MM.1S (cell line): ENCODE data around the gene CD1D.

Experiments used
- DNase-seq: peaks from one replicate; pipeline ENCODE4 v3.0.0-alpha.2; 2015
- H2AFZ ChIP-seq: fragments of 300-600 bp; sonication (generic); 2 replicates; pipeline ENCODE4 v1.6.0; 2016; ENCODE audit warnings: antibody characterized with exemption, low read length
- H3F3A ChIP-seq: fragments of 300-600 bp; sonication (generic); 2 replicates; pipeline ENCODE4 v1.6.1; 2016; ENCODE audit warnings: mild to moderate bottlenecking, antibody characterized with exemption, low read length, moderate library complexity, mixed read lengths; ENCODE audit not compliant: insufficient read depth
- H3K27ac ChIP-seq: fragments of 300-600 bp; sonication (generic); 2 replicates; pipeline ENCODE4 v1.5.1; 2016; ENCODE audit warnings: mild to moderate bottlenecking, low read length
- H3K27me3 ChIP-seq: fragments of 300-600 bp; sonication (generic); replicated peaks from 2 replicates; pipeline ENCODE4 v1.6.0; 2016; ENCODE audit warnings: low read length; ENCODE audit not compliant: insufficient read depth
- H3K36me3 ChIP-seq: fragments of 300-600 bp; sonication (generic); replicated peaks from 2 replicates; pipeline ENCODE4 v1.6.1; 2016; ENCODE audit warnings: mild to moderate bottlenecking, low read length, mixed read lengths; ENCODE audit not compliant: insufficient read depth
- H3K4me1 ChIP-seq: fragments of 300-600 bp; sonication (generic); 2 replicates; pipeline ENCODE4 v1.6.1; 2016; ENCODE audit warnings: low read length, mixed read lengths
- H3K4me2 ChIP-seq: fragments of 300-600 bp; sonication (generic); 2 replicates; pipeline ENCODE4 v1.6.0; 2016; ENCODE audit warnings: low read depth, low read length
- H3K4me3 ChIP-seq: fragments of 300-600 bp; sonication (generic); 2 replicates; pipeline ENCODE4 v1.5.1; 2016; ENCODE audit warnings: low read length, mixed read lengths
- H3K79me2 ChIP-seq: fragments of 300-600 bp; sonication (generic); 2 replicates; pipeline ENCODE4 v1.6.1; 2016; ENCODE audit warnings: mixed run types, low read length, mixed read lengths
- H3K9ac ChIP-seq: fragments of 300-600 bp; sonication (generic); 2 replicates; pipeline ENCODE4 v1.6.1; 2016; ENCODE audit warnings: low read length, mixed read lengths
- H3K9me2 ChIP-seq: fragments of 300-600 bp; sonication (generic); replicated peaks from 2 replicates; pipeline ENCODE4 v1.6.1; 2016; ENCODE audit warnings: mild to moderate bottlenecking, low read length, mixed read lengths; ENCODE audit not compliant: insufficient read depth
- H3K9me3 ChIP-seq: fragments of 300-600 bp; sonication (generic); replicated peaks from 2 replicates; pipeline ENCODE4 v1.6.1; 2016; ENCODE audit warnings: mild to moderate bottlenecking, low read length, mixed read lengths; ENCODE audit not compliant: insufficient read depth
- H4K20me1 ChIP-seq: fragments of 300-600 bp; sonication (generic); 2 replicates; pipeline ENCODE4 v1.6.1; 2016; ENCODE audit warnings: mild to moderate bottlenecking, low read length, moderate library complexity, mixed read lengths; ENCODE audit not compliant: insufficient read depth
- EZH2 ChIP-seq: fragments of 300-600 bp; sonication (generic); optimal IDR thresholded peaks from 2 replicates; pipeline ENCODE3; 2017; ENCODE audit warnings: low read depth, mild to moderate bottlenecking, antibody characterized with exemption, low read length, mixed read lengths
- EZH2phosphoT487 ChIP-seq: fragments of 300-600 bp; sonication (generic); IDR thresholded peaks from 2 replicates; pipeline ENCODE4 v1.6.1; 2018; ENCODE audit warnings: antibody characterized with exemption, low read length
- TF ChIP-seq, protein P1 (sequence below): fragments of 300-600 bp; sonication (generic); IDR thresholded peaks from 2 replicates; pipeline ENCODE4 v1.5.1; 2016; ENCODE audit warnings: antibody characterized with exemption, low read length, mixed read lengths

CD1D gene

DNA sequence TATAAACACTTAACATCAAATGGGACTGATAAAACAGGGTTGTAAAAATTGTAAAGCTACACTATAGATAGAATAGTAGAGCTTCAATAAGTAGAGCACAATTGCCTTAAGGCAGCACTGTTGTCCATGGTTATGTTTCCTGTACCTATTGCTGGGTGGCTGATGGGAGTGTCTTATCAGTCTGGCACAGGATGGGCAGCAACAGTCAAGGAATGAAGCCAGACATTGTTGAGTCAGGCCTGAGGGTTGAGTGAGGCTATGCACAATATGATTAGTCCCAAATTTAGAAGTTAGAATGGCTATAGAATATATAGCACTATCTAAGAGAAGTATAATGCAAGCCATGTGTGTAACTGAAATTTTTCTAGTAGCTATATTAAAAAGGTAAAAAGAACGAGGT lies 25.0 kb upstream of the CD1D start:
- H3K4me1 ChIP-seq: no peaks in the 10 kb centered on the region
- peaks cover 99% of the 10 kb centered on the region for H3K27me3 ChIP-seq
- H4K20me1 ChIP-seq: no peaks in the 10 kb centered on the region
- no peak for DNase-seq
- no peaks in the 10 kb centered on the region for H3K79me2 ChIP-seq
- H3K9me2 ChIP-seq: no peaks in the 10 kb centered on the region
- no peak overlapping the region for H2AFZ ChIP-seq
- H3K4me3 ChIP-seq: no peak overlapping the region
- TF ChIP-seq EZH2: no peak
- TF ChIP-seq, protein P1, sequence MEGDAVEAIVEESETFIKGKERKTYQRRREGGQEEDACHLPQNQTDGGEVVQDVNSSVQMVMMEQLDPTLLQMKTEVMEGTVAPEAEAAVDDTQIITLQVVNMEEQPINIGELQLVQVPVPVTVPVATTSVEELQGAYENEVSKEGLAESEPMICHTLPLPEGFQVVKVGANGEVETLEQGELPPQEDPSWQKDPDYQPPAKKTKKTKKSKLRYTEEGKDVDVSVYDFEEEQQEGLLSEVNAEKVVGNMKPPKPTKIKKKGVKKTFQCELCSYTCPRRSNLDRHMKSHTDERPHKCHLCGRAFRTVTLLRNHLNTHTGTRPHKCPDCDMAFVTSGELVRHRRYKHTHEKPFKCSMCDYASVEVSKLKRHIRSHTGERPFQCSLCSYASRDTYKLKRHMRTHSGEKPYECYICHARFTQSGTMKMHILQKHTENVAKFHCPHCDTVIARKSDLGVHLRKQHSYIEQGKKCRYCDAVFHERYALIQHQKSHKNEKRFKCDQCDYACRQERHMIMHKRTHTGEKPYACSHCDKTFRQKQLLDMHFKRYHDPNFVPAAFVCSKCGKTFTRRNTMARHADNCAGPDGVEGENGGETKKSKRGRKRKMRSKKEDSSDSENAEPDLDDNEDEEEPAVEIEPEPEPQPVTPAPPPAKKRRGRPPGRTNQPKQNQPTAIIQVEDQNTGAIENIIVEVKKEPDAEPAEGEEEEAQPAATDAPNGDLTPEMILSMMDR: no peak
- TF ChIP-seq EZH2phosphoT487: no peak
- H3K9me3 ChIP-seq: no peaks in the 10 kb centered on the region
- H3K4me2 ChIP-seq: no peak overlapping the region
- no peak overlapping the region for H3K27ac ChIP-seq
- H3K9ac ChIP-seq: no peak overlapping the region
- no peaks in the 10 kb centered on the region for H3F3A ChIP-seq
- H3K36me3 ChIP-seq: no peaks in the 10 kb centered on the region

DNA sequence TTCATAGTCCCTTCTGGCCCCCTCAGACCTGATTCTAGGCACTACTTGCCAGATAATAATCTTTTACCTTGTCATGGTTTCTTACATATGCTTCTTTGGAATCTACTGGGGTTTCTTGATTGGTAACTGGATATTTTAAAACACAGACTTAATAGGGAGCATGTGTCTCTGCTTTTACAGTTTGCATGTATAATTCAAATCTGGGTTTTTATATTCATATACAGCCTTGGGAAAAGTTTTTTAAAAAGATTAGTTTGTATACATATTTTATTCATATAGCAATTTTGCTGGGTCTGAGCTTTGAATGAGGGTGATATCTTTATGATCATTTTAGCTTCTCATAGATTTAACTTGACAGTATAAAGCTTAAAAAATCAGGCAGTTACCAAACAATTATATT lies 21.1 kb upstream of the CD1D start:
- Histone ChIP-seq H3K4me3 (no peak overlapping the region), H3K27me3 (peaks cover 95% of the 10 kb centered on the region), H2AFZ (no peak overlapping the region), H3K79me2 (no peaks in the 10 kb centered on the region), H4K20me1 (no peaks in the 10 kb centered on the region), H3K36me3 (no peaks in the 10 kb centered on the region), H3F3A (peaks cover 7% of the 10 kb centered on the region), H3K9me3 (no peaks in the 10 kb centered on the region), H3K4me1 (peaks cover 8% of the 10 kb centered on the region; the same call in 1 of the 2 replicates), H3K27ac (no peak overlapping the region), H3K9ac (no peak overlapping the region), H3K4me2 (no peak overlapping the region), H3K9me2 (no peaks in the 10 kb centered on the region)
- TF ChIP-seq EZH2: no peak
- no peak for TF ChIP-seq EZH2phosphoT487
- TF ChIP-seq, protein P1: no peak
- no peak for DNase-seq

DNA sequence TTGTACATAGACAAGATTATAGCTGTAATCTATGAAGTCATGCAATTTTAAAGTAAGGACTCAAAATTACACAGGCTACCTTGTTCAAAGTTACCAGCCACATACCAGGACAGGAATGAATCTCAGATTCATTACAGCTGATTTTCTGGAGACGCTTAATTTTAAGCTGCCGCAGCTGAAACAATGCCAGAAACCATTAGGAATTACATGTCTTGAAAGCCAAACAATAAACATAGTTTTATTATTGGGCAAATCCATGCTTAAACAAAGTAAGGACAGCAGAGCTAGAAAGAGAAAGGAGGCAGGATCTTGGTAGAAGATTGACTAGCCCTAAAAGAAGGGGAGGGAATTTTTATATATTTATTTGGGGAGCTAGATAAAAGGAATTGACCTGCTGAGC lies 19.2 kb upstream of the CD1D start:
- no peak overlapping the region for H3K4me3 ChIP-seq
- peaks cover 95% of the 10 kb centered on the region for H3K27me3 ChIP-seq
- no peak overlapping the region for H2AFZ ChIP-seq
- no peaks in the 10 kb centered on the region for H3K36me3 ChIP-seq
- no peak for DNase-seq
- H3K4me1 ChIP-seq: peaks cover 8% of the 10 kb centered on the region; the same call in 1 of the 2 replicates
- H3K9ac ChIP-seq: no peak overlapping the region
- H3K79me2 ChIP-seq: no peaks in the 10 kb centered on the region
- TF ChIP-seq, protein P1: no peak
- TF ChIP-seq EZH2: peak; percentile 61
- no peak overlapping the region for H3K27ac ChIP-seq
- no peaks in the 10 kb centered on the region for H3K9me3 ChIP-seq
- H3K4me2 ChIP-seq: no peak overlapping the region
- no peaks in the 10 kb centered on the region for H4K20me1 ChIP-seq
- H3K9me2 ChIP-seq: no peaks in the 10 kb centered on the region
- H3F3A ChIP-seq: peaks cover 7% of the 10 kb centered on the region
